Memory B cell (primary cell): Measurements from ENCODE around the gene SRMS.

Source experiments
- ATAC-seq: fragments of 150-1000 bp; cut with Tn5 transposase; 2 replicates; pipeline ENCODE4 v1.10.0; 2021; ENCODE audit warnings: low read depth, mild to moderate bottlenecking, moderate library complexity
- DNase-seq, 2 donors: peaks; one replicate each; pipeline ENCODE4 v3.0.0; 2022; ENCODE audit warnings: low spot score in 2 of 2
- H3K27ac Mint-ChIP-seq: one replicate; pipeline ENCODE4 v1.8.0; 2022; ENCODE audit warnings: mild to moderate bottlenecking, moderate library complexity, mixed read lengths
- H3K27me3 Mint-ChIP-seq: one replicate; pipeline ENCODE4 v1.8.0; 2022; ENCODE audit warnings: mixed read lengths
- H3K36me3 Mint-ChIP-seq: one replicate; pipeline ENCODE4 v1.8.0; 2022; ENCODE audit warnings: mild to moderate bottlenecking, mixed read lengths
- H3K4me1 Mint-ChIP-seq: one replicate; pipeline ENCODE4 v1.8.0; 2022; ENCODE audit warnings: mixed read lengths
- H3K4me3 Mint-ChIP-seq: one replicate; pipeline ENCODE4 v1.8.0; 2022; ENCODE audit warnings: mild to moderate bottlenecking, moderate library complexity, mixed read lengths
- H3K9me3 Mint-ChIP-seq: one replicate; pipeline ENCODE4 v1.8.0; 2022; ENCODE audit warnings: mixed read lengths

The SRMS gene

DNA sequence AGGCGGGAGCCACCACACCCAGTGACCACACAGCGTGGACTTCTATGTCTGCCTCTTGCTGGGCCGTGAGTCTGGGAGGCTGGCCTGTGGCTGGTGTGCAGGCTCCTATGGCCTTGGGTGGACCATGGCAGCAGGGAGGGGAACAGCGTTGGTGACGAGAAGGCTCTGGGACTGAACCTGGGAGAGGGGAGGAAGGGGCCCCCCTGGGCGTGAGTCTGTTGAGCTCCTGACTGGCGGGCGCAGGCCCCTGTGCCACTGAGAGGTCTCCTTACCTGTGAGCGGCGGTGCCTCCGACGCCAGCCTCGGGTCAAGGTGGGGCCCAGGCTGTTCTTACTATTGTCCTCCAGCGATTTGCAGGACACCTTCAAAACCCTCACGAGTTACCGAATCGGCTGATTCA lies 39.2 kb upstream of the SRMS start:
- Mint-ChIP-seq H3K27ac (no peak overlapping the region), H3K4me1 (no peaks in the 10 kb centered on the region), H3K4me3 (no peak overlapping the region), H3K36me3 (peaks cover 14% of the 10 kb centered on the region), H3K9me3 (no peaks in the 10 kb centered on the region), H3K27me3 (peaks cover 3% of the 10 kb centered on the region)
- DNase-seq (no peak), ATAC-seq (no peak)

DNA sequence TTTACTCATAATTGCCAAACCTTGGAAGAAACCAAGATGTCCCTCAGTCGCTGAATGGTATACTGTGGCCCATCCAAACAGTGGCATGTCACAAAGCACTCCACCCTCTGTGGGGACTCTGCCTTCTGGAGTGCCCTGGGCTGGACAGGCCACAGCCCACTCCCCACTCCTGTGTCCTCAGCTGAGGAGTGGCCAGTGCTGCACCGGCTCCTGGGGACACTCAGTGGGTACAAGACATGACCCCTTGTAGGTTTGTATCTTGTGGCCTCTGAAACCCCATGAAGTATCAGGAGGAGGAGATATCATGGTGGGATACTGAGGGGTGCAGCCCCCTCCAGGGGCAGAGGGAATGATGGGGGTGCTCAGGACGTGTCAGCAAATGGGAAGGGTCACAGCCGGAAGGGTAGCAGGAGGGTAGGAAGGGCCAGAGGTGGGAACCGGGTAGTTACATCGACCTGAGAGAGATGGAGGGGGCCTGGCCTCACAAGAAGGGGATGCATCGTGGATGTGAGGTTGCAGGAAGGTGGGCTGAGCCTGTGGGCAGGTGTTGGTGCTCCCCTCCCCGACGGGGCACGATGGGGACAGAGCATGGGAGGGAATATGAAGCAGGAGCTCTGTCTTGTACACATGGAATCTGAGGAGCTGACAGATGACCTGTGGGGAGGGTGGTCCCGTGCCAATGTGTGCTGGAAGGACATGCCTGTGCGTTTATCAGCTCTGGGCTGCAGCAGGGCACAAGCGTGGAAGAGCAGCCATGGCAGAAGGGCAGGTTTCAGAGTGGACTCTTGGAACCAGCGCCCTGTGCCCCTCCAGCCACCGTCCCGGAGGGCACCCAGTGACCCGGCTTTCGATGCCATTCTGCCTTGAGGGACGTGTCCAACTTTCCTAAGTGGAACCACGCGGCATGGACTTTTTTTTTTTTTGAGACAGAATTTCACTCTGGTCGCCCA lies 38.3 kb upstream of the SRMS start:
- ATAC-seq: no peak
- Mint-ChIP-seq H3K36me3 (peaks cover 11% of the 10 kb centered on the region), H3K27ac (peak overlapping the region; percentile 54), H3K9me3 (no peaks in the 10 kb centered on the region), H3K4me3 (no peak overlapping the region), H3K4me1 (peaks cover under 1% of the 10 kb centered on the region), H3K27me3 (peaks cover 3% of the 10 kb centered on the region)
- DNase-seq: no peak

DNA sequence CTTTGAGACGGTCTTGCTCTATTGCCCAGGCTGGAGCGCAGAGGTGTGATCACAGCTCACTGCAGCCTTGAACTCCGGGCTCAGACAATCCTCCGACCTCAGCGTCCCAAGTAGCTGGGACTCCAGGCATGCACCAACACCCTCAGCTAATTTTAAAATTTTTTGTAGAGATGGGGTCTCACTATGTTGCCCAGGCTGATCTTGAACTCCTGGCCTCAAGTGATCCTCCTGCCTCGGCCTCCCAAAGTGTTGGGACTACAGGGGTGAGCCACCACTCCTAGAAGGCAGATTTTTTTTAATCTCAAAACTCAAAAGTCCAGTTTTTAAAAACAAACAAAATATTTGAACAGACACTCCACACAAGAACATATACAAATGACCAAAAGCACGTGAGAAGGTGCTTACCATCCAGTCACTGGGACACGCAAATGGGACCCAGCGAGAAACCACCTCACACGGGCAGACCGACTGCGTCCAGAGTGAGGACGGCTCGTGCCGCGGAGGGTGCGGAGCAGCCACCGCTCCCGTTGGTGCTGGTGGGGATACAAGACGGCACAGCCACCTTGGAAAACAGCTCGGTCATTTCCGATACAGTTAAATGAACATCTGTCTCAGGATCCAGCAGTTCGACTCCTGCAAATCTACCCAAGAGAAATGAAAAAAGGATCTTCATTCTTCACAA lies 35.0 kb upstream of the SRMS start:
- Mint-ChIP-seq H3K36me3 (no peaks in the 10 kb centered on the region), H3K4me3 (no peak overlapping the region), H3K9me3 (no peaks in the 10 kb centered on the region), H3K27me3 (peaks cover 3% of the 10 kb centered on the region), H3K4me1 (peaks cover 7% of the 10 kb centered on the region), H3K27ac (no peak overlapping the region)
- no peak for DNase-seq
- no peak for ATAC-seq

DNA sequence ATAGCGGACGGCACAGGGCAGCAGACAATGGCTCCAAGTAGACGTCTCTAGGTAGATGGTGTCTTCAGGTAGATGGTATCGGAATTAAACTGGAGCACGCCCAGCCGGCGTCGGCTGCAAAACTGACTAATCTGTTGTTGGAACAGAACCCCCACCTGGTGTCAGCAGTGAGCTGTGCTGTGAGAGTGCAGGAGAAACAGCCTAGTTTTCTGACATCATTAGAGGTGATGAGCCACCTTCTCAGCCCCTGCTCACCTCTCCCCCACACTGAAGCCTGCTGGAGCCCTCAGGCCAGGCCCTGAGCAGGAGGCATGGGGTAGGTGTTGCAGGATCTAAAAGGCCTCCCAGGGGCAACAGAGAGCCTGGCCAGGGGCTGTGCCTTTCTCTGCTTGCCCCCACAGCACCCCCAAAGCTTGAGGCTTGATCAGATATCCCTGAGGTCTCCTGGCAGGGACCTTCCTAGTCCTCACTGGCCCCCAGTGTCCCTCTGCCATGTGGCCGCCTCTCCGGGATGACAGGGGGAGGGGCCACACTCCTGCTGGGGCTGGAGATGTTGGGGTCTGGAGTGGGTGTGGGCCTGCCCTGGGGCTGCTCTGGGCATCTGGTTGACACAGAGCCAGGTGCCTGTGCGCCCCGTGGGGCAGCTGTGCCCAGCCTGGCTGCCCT lies 33.4 kb upstream of the SRMS start:
- no peaks in the 10 kb centered on the region for H3K36me3 Mint-ChIP-seq
- peak; percentile 61 to 72 for DNase-seq
- no peak overlapping the region for H3K4me3 Mint-ChIP-seq
- ATAC-seq: peak; percentile 98
- H3K27ac Mint-ChIP-seq: no peak overlapping the region
- H3K27me3 Mint-ChIP-seq: peaks cover 6% of the 10 kb centered on the region
- H3K4me1 Mint-ChIP-seq: peaks cover 7% of the 10 kb centered on the region
- H3K9me3 Mint-ChIP-seq: no peaks in the 10 kb centered on the region

DNA sequence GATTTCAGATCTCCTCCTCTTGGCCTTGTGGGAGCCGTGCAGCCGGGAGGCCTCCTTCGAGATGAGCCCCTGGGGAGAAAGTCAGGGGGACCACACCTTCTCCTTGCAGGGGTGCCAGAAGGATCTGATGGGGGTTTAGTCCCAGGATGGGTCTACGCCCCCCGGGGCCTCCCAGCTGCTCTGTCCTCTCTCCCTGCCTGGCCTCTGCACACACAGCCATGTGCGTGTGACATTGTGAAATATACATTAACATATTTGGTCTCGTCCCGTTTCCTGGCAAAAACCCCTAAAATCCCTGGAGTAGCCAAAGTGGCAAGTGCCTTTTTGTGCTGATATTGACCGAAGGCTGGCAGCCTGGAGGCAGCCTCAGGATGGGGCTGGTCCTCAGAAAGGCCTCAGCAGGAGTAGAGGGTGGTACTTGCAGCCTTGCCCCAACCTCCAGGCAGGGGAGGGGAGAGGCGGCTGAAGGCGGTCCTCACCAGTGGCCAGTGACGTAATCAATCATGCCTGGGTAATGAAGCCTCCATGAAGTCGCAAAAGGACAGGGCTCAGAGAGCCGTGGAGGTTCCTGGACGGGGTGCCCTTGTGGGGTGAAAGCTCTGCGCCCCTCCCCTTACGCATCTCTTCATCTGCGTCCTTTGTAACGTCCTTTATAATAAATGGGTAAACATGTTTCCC lies 31.6 kb upstream of the SRMS start:
- Mint-ChIP-seq H3K4me3 (no peak overlapping the region), H3K9me3 (no peaks in the 10 kb centered on the region), H3K27me3 (peaks cover 6% of the 10 kb centered on the region), H3K4me1 (peaks cover 7% of the 10 kb centered on the region), H3K36me3 (no peaks in the 10 kb centered on the region), H3K27ac (no peak overlapping the region)
- DNase-seq (no peak), ATAC-seq (no peak)

DNA sequence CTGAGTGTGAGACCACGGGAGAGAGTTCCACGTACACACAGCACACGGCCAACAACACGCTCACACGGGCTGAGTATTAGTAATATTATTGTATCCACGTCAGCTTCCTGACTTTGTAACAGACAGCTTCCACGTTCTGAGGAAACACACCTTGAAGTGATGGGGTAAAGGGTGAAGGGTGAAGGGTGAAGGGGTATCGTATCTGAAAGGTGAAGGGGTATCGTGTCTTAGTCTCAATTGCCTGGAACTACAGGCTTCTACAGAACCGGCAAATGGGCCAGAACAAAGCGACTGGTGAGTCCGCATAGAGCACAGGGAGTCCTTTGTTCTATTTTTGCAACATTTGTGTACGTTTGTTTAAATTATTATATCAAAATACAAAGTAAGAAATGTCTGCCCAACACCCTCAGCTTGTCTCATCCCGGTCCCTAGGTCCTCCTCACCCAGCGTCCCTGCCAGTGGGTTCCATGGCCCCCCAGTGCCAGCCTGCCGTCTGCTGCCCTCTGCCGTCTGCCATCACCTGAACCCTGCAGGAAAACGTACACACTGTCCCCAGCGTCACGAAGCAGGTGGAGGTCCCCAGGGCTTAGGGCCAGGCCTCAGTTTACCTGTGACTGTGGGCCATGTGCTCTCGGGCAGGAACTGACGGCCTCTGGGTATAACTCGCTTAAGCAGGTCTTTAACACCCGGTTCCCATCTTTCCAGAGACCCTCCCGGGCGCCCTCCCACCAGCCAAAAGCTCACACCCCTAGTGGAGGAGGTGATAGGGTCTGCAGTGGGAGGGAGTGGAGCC lies 30.9 kb upstream of the SRMS start:
- Mint-ChIP-seq H3K27ac (no peak overlapping the region), H3K36me3 (no peaks in the 10 kb centered on the region), H3K9me3 (no peaks in the 10 kb centered on the region), H3K4me3 (no peak overlapping the region), H3K4me1 (peaks cover 10% of the 10 kb centered on the region), H3K27me3 (peaks cover 6% of the 10 kb centered on the region)
- DNase-seq: no peak
- no peak for ATAC-seq

DNA sequence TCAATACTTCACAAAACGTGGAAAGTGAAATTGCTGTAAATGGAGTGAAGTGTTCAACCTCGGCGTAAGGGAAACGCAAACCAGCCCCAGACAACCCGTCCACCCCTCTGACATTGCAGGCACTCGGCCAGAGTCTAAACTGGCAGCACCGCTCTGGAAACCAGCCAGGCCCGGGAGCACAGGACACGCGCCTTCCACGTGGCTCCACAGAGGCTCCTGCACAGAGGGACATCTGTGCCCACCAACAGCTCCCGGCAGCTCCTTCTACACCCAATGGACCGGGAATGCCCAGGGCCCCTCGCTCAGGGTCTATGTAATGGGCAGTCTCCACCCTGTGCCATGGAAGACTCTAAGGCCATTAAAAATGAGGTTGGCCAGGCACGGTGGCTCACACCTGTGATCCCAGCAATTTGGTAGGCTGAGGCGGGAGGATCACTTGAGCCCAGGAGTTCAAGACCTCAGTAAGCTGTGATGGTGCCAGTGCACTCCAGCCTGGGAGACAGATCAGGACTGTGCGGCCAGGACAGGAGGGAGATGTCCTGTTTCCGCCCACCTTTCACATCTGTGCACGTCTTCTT lies 29.9 kb upstream of the SRMS start:
- ATAC-seq (no peak), DNase-seq (no peak)
- H3K4me3 Mint-ChIP-seq: no peak overlapping the region
- peaks cover 10% of the 10 kb centered on the region for H3K4me1 Mint-ChIP-seq
- no peak overlapping the region for H3K27ac Mint-ChIP-seq
- H3K27me3 Mint-ChIP-seq: peaks cover 3% of the 10 kb centered on the region
- H3K36me3 Mint-ChIP-seq: no peaks in the 10 kb centered on the region
- H3K9me3 Mint-ChIP-seq: no peaks in the 10 kb centered on the region

DNA sequence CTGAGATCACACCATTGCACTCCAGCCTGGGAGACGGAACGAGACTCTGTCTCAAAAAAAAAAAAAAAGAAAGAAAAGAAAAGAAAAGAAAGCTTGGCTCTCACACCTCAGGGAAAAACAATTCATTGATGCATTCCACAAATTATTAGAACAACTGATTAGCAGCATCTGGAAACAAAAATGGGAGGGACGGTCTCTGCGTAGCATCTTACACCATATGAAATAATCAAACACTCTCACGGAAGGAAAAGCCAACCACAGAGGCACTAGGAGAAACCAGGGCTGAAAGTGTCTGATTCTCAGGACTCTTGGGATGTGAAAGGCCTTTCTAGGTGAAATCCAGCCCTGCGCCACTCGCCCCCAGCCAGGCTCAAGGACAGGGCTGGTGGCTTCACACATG lies 28.8 kb upstream of the SRMS start:
- ATAC-seq: no peak
- H3K9me3 Mint-ChIP-seq: no peaks in the 10 kb centered on the region
- peaks cover 10% of the 10 kb centered on the region for H3K4me1 Mint-ChIP-seq
- no peak for DNase-seq
- peak overlapping the region; percentile 33 for H3K4me3 Mint-ChIP-seq
- peaks cover 3% of the 10 kb centered on the region for H3K27me3 Mint-ChIP-seq
- no peak overlapping the region for H3K27ac Mint-ChIP-seq
- H3K36me3 Mint-ChIP-seq: no peaks in the 10 kb centered on the region

DNA sequence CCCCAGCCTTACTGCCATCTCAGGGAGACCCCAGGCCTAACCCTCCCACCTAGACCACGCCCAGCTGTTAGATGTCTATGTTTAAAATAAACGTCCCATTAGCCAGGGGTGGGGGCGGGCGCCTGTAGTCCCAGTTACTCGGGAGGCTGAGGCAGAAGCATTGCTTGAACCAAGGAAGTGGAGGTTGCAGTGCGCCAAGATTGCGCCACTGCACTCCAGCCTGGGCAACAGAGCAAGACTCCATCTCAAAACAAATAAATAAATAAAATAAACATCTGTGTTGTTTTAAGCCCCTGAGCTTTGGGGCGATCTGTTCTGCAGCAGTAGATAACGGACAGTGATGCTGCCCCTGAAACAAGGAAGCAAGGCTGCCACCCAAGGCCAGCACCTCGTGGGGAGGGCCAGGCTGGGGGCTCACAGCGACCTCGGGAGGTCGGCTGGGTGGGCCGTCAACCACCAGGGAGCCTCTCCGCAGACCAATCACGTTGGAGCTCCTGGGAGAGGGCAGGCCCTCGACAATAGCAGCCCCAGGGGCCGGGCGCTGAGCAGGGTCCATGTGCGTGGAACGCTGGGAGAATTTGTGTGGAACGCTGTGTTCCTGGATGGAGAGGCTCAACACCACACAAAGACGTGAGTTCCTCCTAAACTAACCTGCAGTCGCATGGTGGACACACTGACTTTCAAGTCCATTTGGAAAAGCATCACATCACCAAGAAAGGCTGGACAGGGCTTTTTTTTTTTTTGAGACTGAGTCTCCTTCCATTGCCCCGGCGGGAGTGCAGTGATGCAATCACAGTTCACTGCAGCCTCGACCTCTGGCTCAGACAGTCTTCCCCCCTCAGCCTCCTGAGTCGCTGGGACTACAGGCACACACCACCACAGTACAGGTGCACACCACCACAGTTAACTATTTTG lies 27.5 kb upstream of the SRMS start:
- no peak overlapping the region for H3K27ac Mint-ChIP-seq
- peaks cover 2% of the 10 kb centered on the region for H3K4me1 Mint-ChIP-seq
- no peaks in the 10 kb centered on the region for H3K36me3 Mint-ChIP-seq
- H3K9me3 Mint-ChIP-seq: no peaks in the 10 kb centered on the region
- DNase-seq (no peak), ATAC-seq (no peak)
- H3K27me3 Mint-ChIP-seq: peaks cover 3% of the 10 kb centered on the region
- peak overlapping the region; percentile 87 for H3K4me3 Mint-ChIP-seq

DNA sequence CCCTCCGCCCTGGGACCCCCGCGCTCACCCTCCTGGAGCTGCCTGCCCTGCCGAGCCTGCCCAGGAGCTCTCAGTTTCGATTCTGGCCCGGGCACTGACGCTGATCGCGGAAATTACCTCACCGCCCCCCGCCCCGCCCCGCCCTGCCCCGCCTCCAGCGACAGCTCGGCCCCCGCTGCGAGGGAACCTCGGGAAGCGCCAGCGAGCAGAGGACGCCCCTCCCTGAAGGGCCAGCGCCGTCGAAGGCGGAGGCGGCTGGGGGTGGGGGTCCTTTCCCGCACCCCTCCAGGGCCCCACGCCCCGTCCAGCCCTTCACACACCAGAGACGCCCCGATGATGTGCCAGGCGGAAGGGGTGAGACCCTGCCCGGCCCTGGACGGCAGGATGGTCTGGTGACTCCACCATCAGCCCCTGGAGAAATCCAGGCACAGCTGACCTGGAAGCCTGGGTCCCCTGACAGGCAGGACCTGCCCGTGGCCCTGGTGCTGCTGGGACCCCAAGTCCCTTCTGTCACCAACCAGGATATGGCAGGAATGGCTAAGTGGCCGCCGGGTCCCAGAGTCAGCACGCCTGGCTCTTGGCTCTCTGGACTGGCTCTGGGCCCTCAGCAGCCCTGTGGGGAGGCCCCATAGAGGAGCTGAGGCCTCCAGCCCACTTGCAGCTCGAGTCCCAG lies 26.7 kb upstream of the SRMS start, which contains the start of gene HELZ2:
Gene HELZ2 (minus strand): TSS at position 84 of the 673 bp plus-strand sequence. CDS start 1,854 bp downstream, outside the sequence.
- H3K27me3 Mint-ChIP-seq: peaks cover 3% of the 10 kb centered on the region
- DNase-seq: peak; percentile 60 to 62
- H3K9me3 Mint-ChIP-seq: no peaks in the 10 kb centered on the region
- H3K4me1 Mint-ChIP-seq: peaks cover 3% of the 10 kb centered on the region
- peak within 1 kb of the TSS; percentile 93 for H3K4me3 Mint-ChIP-seq
- peak within 1 kb of the TSS; percentile 74 for H3K27ac Mint-ChIP-seq
- peak; percentile 95 for ATAC-seq
- H3K36me3 Mint-ChIP-seq: no peaks in the 10 kb centered on the region

DNA sequence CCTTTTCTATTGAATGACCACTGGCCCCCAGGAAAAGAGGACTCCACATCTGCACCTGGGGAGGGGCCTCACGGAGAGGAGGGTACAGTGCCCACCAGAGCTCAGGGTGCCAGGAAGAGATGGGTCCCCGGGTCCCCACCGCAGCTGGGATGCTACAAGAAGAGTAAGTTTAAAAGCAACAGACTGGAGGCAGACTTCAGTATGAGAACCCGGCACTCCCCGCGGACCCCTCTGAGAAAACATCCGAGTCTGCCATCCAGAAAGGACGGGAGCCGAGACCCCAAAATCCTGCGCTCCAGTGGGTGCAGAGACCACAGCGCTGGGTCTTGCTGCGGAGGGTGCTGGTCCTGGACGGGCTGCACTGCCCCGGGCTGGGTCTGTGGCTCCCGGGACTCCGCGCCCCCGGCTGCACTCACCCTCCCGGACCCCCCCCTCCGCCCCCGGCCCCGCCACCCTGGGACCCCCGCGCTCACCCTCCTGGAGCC lies 26.1 kb upstream of the SRMS start:
- ATAC-seq (peak; percentile 18), DNase-seq (no peak)
- peak overlapping the region; percentile 93 for H3K4me3 Mint-ChIP-seq
- H3K9me3 Mint-ChIP-seq: no peaks in the 10 kb centered on the region
- peaks cover 3% of the 10 kb centered on the region for H3K27me3 Mint-ChIP-seq
- H3K4me1 Mint-ChIP-seq: peaks cover 8% of the 10 kb centered on the region
- peak overlapping the region; percentile 74 for H3K27ac Mint-ChIP-seq
- no peaks in the 10 kb centered on the region for H3K36me3 Mint-ChIP-seq
